Measurements from ENCODE around the gene SCG3. TPM values are rescaled to one million over a fixed set of nuclear protein-coding genes. Genes with fewer than 3 reads are reported as not detected.

Gene SCG3
- total RNA-seq, 4 donors from 2014 or later, result 0.41 TPM; not detected in 3

DNA sequence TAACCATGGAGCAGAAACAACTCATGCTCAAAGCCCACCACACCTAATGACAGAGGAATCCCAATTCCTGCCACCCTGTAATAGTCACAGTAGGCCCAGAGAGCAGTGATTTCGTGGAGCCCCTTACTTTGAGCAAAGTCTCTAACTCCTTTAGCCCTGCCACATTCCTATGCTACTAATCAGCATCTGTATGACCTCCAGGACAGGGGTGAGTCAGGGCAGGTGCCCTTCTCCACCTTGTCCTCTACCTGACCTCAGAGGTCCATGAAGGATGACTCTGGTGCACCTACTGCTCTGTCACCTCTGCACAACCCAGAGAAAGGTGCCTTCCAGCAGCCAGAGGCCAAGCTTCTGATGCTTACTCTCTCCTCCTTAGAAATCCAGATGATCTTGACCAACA is 6.1 kb upstream of the SCG3 start:
- intact Hi-C loops (cut with DNase I; ENCODE audit: low total_unique reads), result no loop called here
- no peak overlapping the region for H3K27ac ChIP-seq
- H3K9me3 ChIP-seq, result no peaks in the 10 kb centered on the region
- no peaks in the 10 kb centered on the region for H3K27me3 ChIP-seq
- H3K4me1 ChIP-seq, result no peaks in the 10 kb centered on the region
- H3K36me3 ChIP-seq, result no peaks in the 10 kb centered on the region
- no peak for DNase-seq
- no peak for TF ChIP-seq POLR2A (IDR thresholded peaks at IDR 0.05)
- TF ChIP-seq, protein P1, sequence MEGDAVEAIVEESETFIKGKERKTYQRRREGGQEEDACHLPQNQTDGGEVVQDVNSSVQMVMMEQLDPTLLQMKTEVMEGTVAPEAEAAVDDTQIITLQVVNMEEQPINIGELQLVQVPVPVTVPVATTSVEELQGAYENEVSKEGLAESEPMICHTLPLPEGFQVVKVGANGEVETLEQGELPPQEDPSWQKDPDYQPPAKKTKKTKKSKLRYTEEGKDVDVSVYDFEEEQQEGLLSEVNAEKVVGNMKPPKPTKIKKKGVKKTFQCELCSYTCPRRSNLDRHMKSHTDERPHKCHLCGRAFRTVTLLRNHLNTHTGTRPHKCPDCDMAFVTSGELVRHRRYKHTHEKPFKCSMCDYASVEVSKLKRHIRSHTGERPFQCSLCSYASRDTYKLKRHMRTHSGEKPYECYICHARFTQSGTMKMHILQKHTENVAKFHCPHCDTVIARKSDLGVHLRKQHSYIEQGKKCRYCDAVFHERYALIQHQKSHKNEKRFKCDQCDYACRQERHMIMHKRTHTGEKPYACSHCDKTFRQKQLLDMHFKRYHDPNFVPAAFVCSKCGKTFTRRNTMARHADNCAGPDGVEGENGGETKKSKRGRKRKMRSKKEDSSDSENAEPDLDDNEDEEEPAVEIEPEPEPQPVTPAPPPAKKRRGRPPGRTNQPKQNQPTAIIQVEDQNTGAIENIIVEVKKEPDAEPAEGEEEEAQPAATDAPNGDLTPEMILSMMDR (IDR thresholded peaks at IDR 0.05), result no peak
- H3K4me3 ChIP-seq, result no peak overlapping the region

DNA sequence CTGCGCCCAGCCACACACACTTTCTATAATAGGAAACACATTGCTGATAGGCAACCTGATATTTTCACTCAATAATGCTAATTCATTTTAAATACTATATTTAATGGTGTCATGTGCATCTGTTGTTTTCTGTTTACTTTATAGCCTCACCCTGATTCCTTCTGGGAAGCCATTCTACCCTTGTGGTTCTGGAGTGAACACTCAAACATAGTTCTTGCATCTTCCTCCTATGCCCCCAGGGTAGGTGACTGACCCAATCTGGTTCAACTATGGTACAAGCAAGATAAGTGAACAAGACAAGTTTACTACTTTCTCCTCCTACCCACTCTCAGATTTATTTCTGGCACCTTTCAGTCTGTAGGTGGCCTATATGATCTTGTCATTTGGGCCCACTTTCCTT is 4.3 kb upstream of the SCG3 start:
- Histone ChIP-seq H3K27ac (no peak overlapping the region), H3K27me3 (peaks cover 0 to 6% of the 10 kb centered on the region in 2 donors), H3K9me3 (no peaks in the 10 kb centered on the region), H3K36me3 (no peaks in the 10 kb centered on the region), H3K4me3 (no peak overlapping the region), H3K4me1 (no peaks in the 10 kb centered on the region)
- intact Hi-C loops (cut with DNase I; ENCODE audit: low total_unique reads), result no loop called here
- no peak for DNase-seq
- TF ChIP-seq, protein P1 (IDR thresholded peaks at IDR 0.05), result no peak
- TF ChIP-seq POLR2A (IDR thresholded peaks at IDR 0.05), result no peak

DNA sequence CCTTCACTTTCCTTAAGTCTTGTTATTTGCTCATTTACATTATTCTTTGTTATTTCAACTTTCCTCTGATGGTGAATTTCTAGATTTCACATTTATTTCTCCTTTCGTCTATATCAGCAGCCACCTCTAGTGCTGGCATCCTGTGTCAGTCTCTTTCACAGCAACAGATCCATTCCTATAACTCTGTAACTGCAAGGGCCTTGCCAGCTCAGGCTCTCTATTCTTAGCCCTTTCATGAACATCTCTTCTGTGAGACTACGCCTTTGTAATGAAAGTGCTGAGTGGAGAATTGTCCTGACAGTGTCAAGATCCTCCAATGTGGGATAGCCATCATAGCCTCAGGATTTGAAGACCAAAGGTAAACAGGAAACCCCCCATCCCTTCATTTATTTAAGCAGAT is 3.9 kb upstream of the SCG3 start:
- no peaks in the 10 kb centered on the region for H3K4me1 ChIP-seq
- no peaks in the 10 kb centered on the region for H3K9me3 ChIP-seq
- no peak overlapping the region for H3K27ac ChIP-seq
- H3K4me3 ChIP-seq, result no peak overlapping the region
- H3K36me3 ChIP-seq, result no peaks in the 10 kb centered on the region
- intact Hi-C loops (cut with DNase I; ENCODE audit: low total_unique reads), result no loop called here
- no peak for TF ChIP-seq POLR2A (IDR thresholded peaks at IDR 0.05)
- TF ChIP-seq, protein P1 (IDR thresholded peaks at IDR 0.05), result no peak
- H3K27me3 ChIP-seq, result peaks cover 0 to 10% of the 10 kb centered on the region in 2 donors
- DNase-seq, result no peak

DNA sequence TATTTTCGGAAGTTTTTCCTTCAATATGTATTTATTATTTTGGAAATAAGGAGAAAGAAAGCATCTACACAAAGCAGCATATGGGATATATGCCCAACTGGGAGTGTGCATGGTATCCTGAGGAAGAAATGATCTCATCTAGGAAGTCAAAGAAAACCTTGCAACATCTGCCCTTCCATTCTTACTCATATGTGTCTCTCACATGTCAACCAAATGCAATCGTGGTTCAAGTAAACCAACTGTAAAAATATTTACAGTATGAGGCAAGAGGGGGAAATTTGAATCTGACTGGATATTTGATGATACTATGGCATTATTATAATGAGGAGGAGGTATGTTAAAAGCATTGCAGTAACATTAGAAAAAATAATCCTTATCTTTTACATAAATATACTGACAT is 3.2 kb upstream of the SCG3 start:
- Histone ChIP-seq H3K27ac (no peak overlapping the region), H3K4me1 (no peaks in the 10 kb centered on the region), H3K36me3 (no peaks in the 10 kb centered on the region), H3K4me3 (no peak overlapping the region), H3K27me3 (peaks cover 4 to 10% of the 10 kb centered on the region in 2 donors), H3K9me3 (no peaks in the 10 kb centered on the region)
- no peak for TF ChIP-seq POLR2A (IDR thresholded peaks at IDR 0.05)
- TF ChIP-seq, protein P1 (IDR thresholded peaks at IDR 0.05), result no peak
- DNase-seq, result no peak
- intact Hi-C loops (cut with DNase I; ENCODE audit: low total_unique reads), result no loop called here

DNA sequence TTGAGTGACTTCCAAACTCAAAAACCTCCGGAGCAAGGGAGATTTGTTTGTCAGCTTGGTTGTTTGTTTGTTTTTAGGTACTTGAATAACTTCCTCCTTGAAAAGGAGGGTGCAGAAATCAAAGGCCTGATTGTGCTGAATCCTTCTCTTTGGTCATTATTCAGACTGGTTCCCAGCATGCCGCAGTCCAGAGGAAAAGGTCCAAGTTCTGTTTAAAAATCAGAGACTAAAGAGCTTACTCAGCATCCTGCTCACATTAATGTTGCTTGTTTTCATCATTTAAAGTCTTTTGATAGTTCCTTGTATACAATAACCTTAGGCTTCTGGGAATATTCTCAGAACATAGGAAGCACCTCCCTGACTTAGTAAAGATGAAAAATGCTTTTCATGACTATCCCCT is 982 bp upstream of the SCG3 start:
- H3K27ac ChIP-seq, result no peak overlapping the region
- no peak for DNase-seq
- peaks cover 10 to 16% of the 10 kb centered on the region in 2 donors for H3K27me3 ChIP-seq
- no peaks in the 10 kb centered on the region for H3K36me3 ChIP-seq
- H3K9me3 ChIP-seq, result no peaks in the 10 kb centered on the region
- intact Hi-C loops (cut with DNase I; ENCODE audit: low total_unique reads), result no loop called here
- no peaks in the 10 kb centered on the region for H3K4me1 ChIP-seq
- TF ChIP-seq POLR2A (IDR thresholded peaks at IDR 0.05), result no peak
- TF ChIP-seq, protein P1 (IDR thresholded peaks at IDR 0.05), result no peak
- no peak overlapping the region for H3K4me3 ChIP-seq
